Upper lobe of right lung (tissue), 1 donor: ENCODE results near the gene IL23R. TPM values are rescaled to one million over a fixed set of nuclear protein-coding genes. Genes with fewer than 3 reads are reported as not detected.
A peak's percentile ranks its signal among the peaks of the same experiment; 100 is the strongest.
"Not testable (repeated sequence)": the region's sequence is repeated elsewhere in the genome, so short reads cannot be mapped to it uniquely, and the experiment has no call there.

ENCODE experiments used
- ATAC-seq: fragments of 200-7000 bp; cut with Tn5 transposase; one replicate; pipeline ENCODE4 v1.9.1; 2020; ENCODE audit warnings: mild to moderate bottlenecking, moderate library complexity
- DNase-seq: peaks from one replicate; pipeline ENCODE4 v3.0.0-alpha.2; 2020
- H3K27ac ChIP-seq: fragments of 200-600 bp; one replicate; pipeline ENCODE4 v1.8.0; 2022
- H3K27me3 ChIP-seq: fragments of 200-600 bp; one replicate; pipeline ENCODE4 v1.8.0; 2022; ENCODE audit warnings: mild to moderate bottlenecking
- H3K36me3 ChIP-seq: fragments of 200-600 bp; one replicate; pipeline ENCODE4 v1.8.0; 2022
- H3K4me1 ChIP-seq: fragments of 200-600 bp; one replicate; pipeline ENCODE4 v1.8.0; 2022
- H3K4me3 ChIP-seq: fragments of 200-600 bp; one replicate; pipeline ENCODE4 v1.8.0; 2022; ENCODE audit warnings: mild to moderate bottlenecking
- H3K9me3 ChIP-seq: fragments of 200-600 bp; one replicate; pipeline ENCODE4 v1.8.0; 2022
- intact Hi-C: fragments of 100-400 bp; cut with DNase I; formaldehyde crosslinking; loops from one replicate; pipeline ENCODE4 v1.11.0; 2022
- total RNA-seq: library from RNA; stranded (reverse); fragmentation: NEBNext Ultra II Directional; extraction: Animal tissue kit (Norgen Biotek cat#: 25700); gene quantifications from one replicate; pipeline ENCODE4 v1.2.1, GENCODE V29; 2021
- TF ChIP-seq, protein P1 (sequence below): fragments of 200-600 bp; IDR thresholded peaks from one replicate; pipeline ENCODE4 v1.8.0; 2022; ENCODE audit warnings: antibody characterized with exemption
- donor health status: DM: no; HTN: yes; CAD: no; lungs with severe emphysema.

IL23R gene
- total RNA-seq, 1 donor from 2014 or later, result 0.20 TPM

DNA sequence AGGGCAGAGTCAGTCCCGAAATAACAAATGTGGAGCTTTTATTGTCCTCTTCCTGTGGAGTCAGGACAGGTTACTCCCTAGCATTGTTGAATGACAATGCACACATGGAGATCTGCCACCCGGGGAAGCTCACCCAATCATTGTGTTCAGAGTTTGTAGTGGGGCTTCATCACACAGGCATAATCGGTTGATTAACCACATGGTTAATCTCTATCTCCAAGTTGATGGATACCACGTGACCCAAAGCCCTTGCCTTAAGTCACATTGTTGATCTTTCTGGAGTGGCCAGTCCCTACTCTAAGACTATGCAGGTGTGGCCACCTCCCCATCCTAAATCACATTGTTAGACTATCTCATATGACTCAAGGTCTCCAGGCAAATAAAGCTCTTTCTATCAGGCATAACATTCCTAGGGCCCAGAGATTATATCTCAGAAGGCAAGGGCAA lies 28.9 kb upstream of the IL23R start:
- no peaks in the 10 kb centered on the region for H3K4me1 ChIP-seq
- H3K4me3 ChIP-seq, result no peak overlapping the region
- H3K36me3 ChIP-seq, result no peaks in the 10 kb centered on the region
- DNase-seq (no peak), ATAC-seq (peak; percentile 62)
- TF ChIP-seq, protein P1, sequence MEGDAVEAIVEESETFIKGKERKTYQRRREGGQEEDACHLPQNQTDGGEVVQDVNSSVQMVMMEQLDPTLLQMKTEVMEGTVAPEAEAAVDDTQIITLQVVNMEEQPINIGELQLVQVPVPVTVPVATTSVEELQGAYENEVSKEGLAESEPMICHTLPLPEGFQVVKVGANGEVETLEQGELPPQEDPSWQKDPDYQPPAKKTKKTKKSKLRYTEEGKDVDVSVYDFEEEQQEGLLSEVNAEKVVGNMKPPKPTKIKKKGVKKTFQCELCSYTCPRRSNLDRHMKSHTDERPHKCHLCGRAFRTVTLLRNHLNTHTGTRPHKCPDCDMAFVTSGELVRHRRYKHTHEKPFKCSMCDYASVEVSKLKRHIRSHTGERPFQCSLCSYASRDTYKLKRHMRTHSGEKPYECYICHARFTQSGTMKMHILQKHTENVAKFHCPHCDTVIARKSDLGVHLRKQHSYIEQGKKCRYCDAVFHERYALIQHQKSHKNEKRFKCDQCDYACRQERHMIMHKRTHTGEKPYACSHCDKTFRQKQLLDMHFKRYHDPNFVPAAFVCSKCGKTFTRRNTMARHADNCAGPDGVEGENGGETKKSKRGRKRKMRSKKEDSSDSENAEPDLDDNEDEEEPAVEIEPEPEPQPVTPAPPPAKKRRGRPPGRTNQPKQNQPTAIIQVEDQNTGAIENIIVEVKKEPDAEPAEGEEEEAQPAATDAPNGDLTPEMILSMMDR, result no peak
- H3K27ac ChIP-seq, result no peak overlapping the region
- intact Hi-C loops, result no loop called here
- H3K27me3 ChIP-seq, result no peaks in the 10 kb centered on the region
- no peaks in the 10 kb centered on the region for H3K9me3 ChIP-seq

DNA sequence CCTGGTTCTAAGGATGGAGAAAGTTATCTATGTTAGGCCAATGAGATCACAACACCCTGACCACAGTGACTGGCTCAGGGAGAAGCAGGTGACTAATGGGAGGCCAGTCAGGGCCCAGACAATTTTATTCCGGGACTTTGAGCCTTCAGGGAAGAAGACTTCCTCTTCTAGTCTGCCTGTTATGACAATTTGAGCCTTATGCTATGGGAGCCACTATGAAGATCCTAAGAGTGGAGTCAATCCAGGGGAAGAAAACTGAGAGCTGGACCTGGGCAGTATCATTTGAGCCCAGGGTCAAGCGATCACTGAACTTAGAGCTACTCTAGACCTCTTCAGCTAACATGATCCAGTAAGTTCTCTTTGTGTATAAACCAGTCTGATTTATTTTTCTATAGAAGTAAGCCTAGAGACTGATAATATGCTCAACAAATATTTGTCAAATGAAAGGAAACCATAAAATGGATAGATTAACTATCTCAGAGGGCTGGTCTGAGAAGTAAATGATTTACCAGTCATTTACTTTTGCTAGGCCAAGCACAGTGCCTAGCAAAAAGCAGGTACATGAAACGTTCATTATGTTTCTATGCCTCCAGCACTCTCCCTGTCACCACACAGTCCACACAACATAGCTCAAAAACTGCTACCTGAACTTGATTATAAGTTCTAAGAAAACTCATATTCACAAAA lies 27.3 kb upstream of the IL23R start:
- no peak for DNase-seq
- intact Hi-C loops, result no loop called here

DNA sequence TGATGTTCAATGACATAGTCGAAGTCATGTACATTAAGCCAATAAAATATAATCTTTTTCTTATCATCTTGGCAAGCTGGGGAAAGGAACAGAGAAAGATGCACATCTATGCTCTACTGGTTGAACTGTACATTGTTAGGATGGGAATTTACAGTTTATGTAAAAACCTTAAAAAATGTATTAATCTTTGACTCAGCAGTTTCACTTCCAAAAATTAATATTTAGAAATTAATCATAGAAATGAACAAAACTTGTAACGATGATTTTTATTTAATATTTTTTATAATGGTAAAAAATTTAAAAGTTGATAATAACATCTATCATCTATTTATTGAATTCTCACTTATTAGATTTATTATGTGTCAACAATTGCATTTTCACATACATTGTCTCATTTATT lies 25.8 kb upstream of the IL23R start:
- Histone ChIP-seq H3K36me3 (no peaks in the 10 kb centered on the region), H3K27me3 (no peaks in the 10 kb centered on the region), H3K4me1 (no peaks in the 10 kb centered on the region), H3K9me3 (no peaks in the 10 kb centered on the region), H3K4me3 (no peak overlapping the region), H3K27ac (no peak overlapping the region)
- TF ChIP-seq, protein P1, result no peak
- intact Hi-C loops, result loop anchor here (10.0 kb wide), 1 partner anchor 146 kb away; no protein-coding TSS in a partner anchor
- ATAC-seq (no peak), DNase-seq (no peak)

More for the DNA sequence above, 27.3 kb upstream of the IL23R start:
- Histone ChIP-seq H3K36me3 (no peaks in the 10 kb centered on the region), H3K4me3 (no peak overlapping the region), H3K27ac (no peak overlapping the region), H3K27me3 (no peaks in the 10 kb centered on the region), H3K4me1 (no peaks in the 10 kb centered on the region), H3K9me3 (no peaks in the 10 kb centered on the region)
- TF ChIP-seq, protein P1, result no peak
- ATAC-seq, result no peak

DNA sequence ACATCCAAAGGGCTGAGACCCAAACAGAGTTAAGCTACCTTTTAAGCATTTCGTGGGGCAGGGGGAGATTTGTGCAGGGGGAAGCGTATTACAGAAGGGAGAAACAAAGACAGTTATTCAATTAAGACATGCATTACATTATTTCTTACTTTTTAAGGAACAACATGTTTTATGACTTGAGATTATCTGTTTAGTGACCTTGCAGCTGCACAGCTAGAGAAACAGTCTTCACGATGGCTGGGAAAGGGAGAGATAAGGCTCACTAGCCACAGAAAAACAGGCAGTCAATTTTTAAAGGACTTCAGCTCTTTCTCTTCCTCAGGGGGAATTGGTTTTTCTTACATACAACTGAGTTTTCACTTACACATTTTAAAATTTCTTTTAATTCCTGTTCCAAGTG lies 24.4 kb upstream of the IL23R start:
- not testable (repeated sequence) for H3K9me3 ChIP-seq, H3K4me3 ChIP-seq, H3K27ac ChIP-seq, H3K4me1 ChIP-seq, ATAC-seq, H3K27me3 ChIP-seq, H3K36me3 ChIP-seq, DNase-seq
- intact Hi-C loops, result loop anchor here (10.0 kb wide), 1 partner anchor 147 kb away; no protein-coding TSS in a partner anchor

DNA sequence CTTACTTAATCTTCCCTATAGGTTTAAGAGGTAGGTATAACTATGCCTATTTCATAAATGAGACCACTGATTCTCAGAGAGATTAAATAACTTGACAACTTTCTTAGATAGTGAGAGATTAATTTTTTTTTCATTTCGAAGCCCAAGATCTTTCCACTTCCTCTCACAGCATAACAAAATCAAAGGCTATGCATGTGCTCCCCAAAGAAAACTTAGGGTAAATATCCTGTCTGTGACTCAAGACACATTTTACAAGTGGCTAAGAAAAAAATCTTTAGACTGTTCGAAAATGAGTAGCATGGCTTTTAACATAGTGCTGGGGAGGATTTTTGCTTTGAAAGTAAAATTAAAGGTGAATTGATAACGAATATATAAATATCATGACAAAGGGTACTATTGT lies 23.3 kb upstream of the IL23R start:
- no peak overlapping the region for H3K4me3 ChIP-seq
- no peak for ATAC-seq
- TF ChIP-seq, protein P1, result no peak
- intact Hi-C loops, result loop anchor here (10.0 kb wide), 1 partner anchor 148 kb away; no protein-coding TSS in a partner anchor
- no peak for DNase-seq
- no peaks in the 10 kb centered on the region for H3K4me1 ChIP-seq
- no peak overlapping the region for H3K27ac ChIP-seq
- no peaks in the 10 kb centered on the region for H3K36me3 ChIP-seq
- no peaks in the 10 kb centered on the region for H3K9me3 ChIP-seq
- H3K27me3 ChIP-seq, result no peaks in the 10 kb centered on the region

DNA sequence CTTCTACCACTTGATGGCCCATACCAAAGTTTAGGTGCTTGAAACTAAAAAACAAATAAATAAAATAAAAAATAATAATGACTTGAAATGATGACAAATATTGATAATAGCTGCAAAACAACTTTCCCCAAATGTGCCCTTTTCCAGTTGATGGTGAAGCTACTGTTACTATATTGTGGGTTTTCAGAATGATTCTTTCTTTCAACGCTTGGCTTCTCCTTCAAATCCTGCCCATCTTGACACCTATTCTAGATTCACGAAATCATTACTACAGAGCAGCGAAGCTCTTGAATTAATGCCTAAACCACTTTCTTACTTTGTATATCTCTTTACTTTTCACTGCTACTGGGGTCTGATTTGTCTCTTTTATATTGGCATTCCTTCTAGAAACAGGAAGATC lies 22.3 kb upstream of the IL23R start:
- intact Hi-C loops, result loop anchor here (10.0 kb wide), 1 partner anchor 149 kb away; no protein-coding TSS in a partner anchor
- Histone ChIP-seq H3K4me1 (peaks cover 5% of the 10 kb centered on the region), H3K4me3 (no peak overlapping the region), H3K27ac (no peak overlapping the region), H3K9me3 (no peaks in the 10 kb centered on the region), H3K27me3 (no peaks in the 10 kb centered on the region), H3K36me3 (no peaks in the 10 kb centered on the region)
- TF ChIP-seq, protein P1, result no peak
- ATAC-seq (no peak), DNase-seq (no peak)
